ENCODE data around the gene OSBP. TPM values are rescaled to one million over a fixed set of nuclear protein-coding genes. Genes with fewer than 3 reads are reported as not detected.

Gene OSBP
- total and polyA plus RNA-seq, 2 donors (not counting 1 experiment from before 2014, with no cell fraction given) = 12.6 to 40.2 TPM

DNA sequence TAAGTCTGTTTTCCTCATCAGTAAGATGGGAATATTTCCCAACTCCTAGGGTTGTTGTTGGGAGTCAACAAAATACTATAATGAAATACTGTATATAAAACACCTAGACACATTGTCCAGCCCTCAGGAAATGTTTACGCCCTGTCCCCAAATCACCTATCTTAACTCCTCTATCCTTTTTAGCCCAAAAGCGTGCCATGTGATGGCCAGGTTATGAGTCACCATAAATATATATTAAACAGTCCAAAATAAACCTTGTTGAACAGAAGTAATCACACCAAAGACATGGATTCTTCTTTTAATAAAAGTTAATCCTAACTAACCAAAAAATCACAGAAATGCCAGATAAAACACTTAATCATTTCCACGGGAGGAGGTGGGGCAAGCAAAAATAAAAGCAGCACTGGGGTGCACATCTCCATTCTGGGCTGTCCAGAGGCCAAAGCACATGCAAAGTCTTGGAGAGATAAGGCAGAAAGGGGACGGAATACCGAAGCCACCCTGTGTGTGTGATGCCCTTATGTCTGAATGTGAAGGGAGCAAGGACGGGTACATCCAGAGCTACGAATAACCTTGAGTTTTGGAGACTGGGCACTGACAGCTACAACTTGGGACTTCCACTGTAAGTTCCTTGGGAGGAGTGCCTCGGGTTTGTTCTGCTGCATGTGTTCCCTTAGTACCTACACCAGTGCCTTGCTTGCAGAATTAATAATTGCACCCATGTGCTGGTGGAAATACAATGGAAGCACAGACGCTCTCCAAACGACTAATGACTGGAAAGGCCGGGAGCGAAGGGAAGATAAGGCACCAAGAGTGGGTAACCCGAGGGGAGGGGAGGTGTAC, 1.1 kb downstream of the OSBP start:
- H3K36me3 ChIP-seq (replicated peaks in 1 of 2; ENCODE audit: control extremely low read depth in 1 of 2, control insufficient read depth in 1 of 2, extremely low read depth in 1 of 2, insufficient read depth in 2 of 2, low read length in 1 of 2) = peaks cover 3 to 18% of the 10 kb centered on the region in 2 experiments
- Mint-ChIP-seq H3K27ac (peak overlapping the region; percentile 87), H3K9me3 (ENCODE audit: insufficient read depth) (no peaks in the 10 kb centered on the region), H3K4me3 (peak overlapping the region; percentile 89), H3K4me1 (peaks cover 43% of the 10 kb centered on the region), H3K27me3 (no peaks in the 10 kb centered on the region)
- ATAC-seq (ENCODE audit: low read depth) (no peak), DNase-seq (no peak)
- H3K27ac ChIP-seq (ENCODE audit: low read length in 2 of 2) = peak overlapping the region; percentile 69 to 90
- H4K20me1 ChIP-seq (ENCODE audit: control insufficient read depth, insufficient read depth, low read length, poor library complexity, severe bottlenecking) = peaks cover 52% of the 10 kb centered on the region
- POLR2A ChIA-PET = interaction anchor here (0.6 to 2.2 kb wide), 6 partner anchors 48 to 1547 kb away, joined by 3 to 8 read pairs (median 3); no protein-coding TSS in a partner anchor
- TF ChIP-seq, protein P1, sequence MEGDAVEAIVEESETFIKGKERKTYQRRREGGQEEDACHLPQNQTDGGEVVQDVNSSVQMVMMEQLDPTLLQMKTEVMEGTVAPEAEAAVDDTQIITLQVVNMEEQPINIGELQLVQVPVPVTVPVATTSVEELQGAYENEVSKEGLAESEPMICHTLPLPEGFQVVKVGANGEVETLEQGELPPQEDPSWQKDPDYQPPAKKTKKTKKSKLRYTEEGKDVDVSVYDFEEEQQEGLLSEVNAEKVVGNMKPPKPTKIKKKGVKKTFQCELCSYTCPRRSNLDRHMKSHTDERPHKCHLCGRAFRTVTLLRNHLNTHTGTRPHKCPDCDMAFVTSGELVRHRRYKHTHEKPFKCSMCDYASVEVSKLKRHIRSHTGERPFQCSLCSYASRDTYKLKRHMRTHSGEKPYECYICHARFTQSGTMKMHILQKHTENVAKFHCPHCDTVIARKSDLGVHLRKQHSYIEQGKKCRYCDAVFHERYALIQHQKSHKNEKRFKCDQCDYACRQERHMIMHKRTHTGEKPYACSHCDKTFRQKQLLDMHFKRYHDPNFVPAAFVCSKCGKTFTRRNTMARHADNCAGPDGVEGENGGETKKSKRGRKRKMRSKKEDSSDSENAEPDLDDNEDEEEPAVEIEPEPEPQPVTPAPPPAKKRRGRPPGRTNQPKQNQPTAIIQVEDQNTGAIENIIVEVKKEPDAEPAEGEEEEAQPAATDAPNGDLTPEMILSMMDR (IDR thresholded peaks at IDR 0.05) = no peak
- TF ChIP-seq EZH2 (IDR thresholded peaks at IDR 0.05; ENCODE audit: borderline replicate concordance, insufficient read depth, low read depth, low read length, poor library complexity, severe bottlenecking) = no peak
- H3K4me3 ChIP-seq (ENCODE audit: control extremely low read depth in 1 of 5, extremely low read depth in 1 of 5, insufficient read depth in 1 of 5, low read depth in 2 of 5, low read length in 4 of 5) = peak overlapping the region; percentile 47 to 86 (median 77)
- peaks cover 56% of the 10 kb centered on the region for H3K79me2 ChIP-seq (ENCODE audit: control insufficient read depth, insufficient read depth, low read length)
- H3K27me3 ChIP-seq (replicated peaks in 1 of 4; ENCODE audit: control extremely low read depth in 1 of 4, control insufficient read depth in 3 of 4, insufficient read depth in 4 of 4, low read length in 3 of 4) = no peaks in the 10 kb centered on the region
- H2AFZ ChIP-seq (ENCODE audit: insufficient read depth, low read depth, low read length, poor library complexity, severe bottlenecking) = peak overlapping the region; percentile 61
- H3K4me2 ChIP-seq (replicated peaks; ENCODE audit: low read depth, low read length, poor library complexity, severe bottlenecking) = peak overlapping the region; percentile 96
- WGBS (ENCODE audit: insufficient coverage) = 28% methylated on average over 13 of the region's 13 CpGs
- intact Hi-C loops (cut with micrococcal nuclease) = loop anchor here (1.0 to 2.0 kb wide), 3 partner anchors 46 to 470 kb away; partner anchors contain the start of gene STX3
- H3K9me3 ChIP-seq (ENCODE audit: control extremely low read depth in 1 of 3, control insufficient read depth in 2 of 3, insufficient read depth in 1 of 3, low read length in 2 of 3) = no peaks in the 10 kb centered on the region
- peak overlapping the region; percentile 79 for H3K9ac ChIP-seq (ENCODE audit: low read length)
- CTCF ChIA-PET = interaction anchor here (0.8 to 3.2 kb wide), 4 partner anchors 10 to 77 kb away, joined by 3 to 10 read pairs (median 4); partner anchors contain the start of gene PATL1
- peaks cover 20% of the 10 kb centered on the region in 2 donors for H3K4me1 ChIP-seq (ENCODE audit: control insufficient read depth in 2 of 2, insufficient read depth in 2 of 2, low read length in 2 of 2)

All from B cell (primary cell).